GM19035 (cell line): Measurements from ENCODE around the gene ITGB6.

ENCODE experiments used
- ATAC-seq: cut with Tn5 transposase; IDR thresholded peaks from one replicate; pipeline ENCODE4 v1.9.1; 2021; ENCODE audit not compliant: unreplicated experiment

The ITGB6 gene

GRCh38 chr2:160054984-160055725, 144.9 kb downstream of the ITGB6 start:
- no peak for ATAC-seq

- ATAC-seq, result no peak
Measured at GRCh38 chr2:160053946-160054345, 146.1 kb downstream of the ITGB6 start.

- ATAC-seq, result no peak
Measured at GRCh38 chr2:160052531-160052930, 147.5 kb downstream of the ITGB6 start.

- ATAC-seq, result no peak
Measured at GRCh38 chr2:160051371-160051800, 148.7 kb downstream of the ITGB6 start.

GRCh38 chr2:160050147-160050546, 149.9 kb downstream of the ITGB6 start:
- no peak for ATAC-seq
